Transverse colon (tissue), 4 donors: ENCODE measurements around the gene NXPH4. TPM values are rescaled to one million over a fixed set of nuclear protein-coding genes. Genes with fewer than 3 reads are reported as not detected.

Source experiments
- DNase-seq: peaks from one replicate; pipeline ENCODE4 v3.0.0-alpha.2; 2019
- H3K27ac ChIP-seq, 4 donors: fragments of 200-600 bp; sonication (generic); 2 replicates each; pipeline ENCODE4 v1.5.1; 2016 to 2018; ENCODE audit warnings: inconsistent platforms in 4 of 4
- H3K27me3 ChIP-seq: fragments of 200-600 bp; sonication (generic); 2 replicates; pipeline ENCODE4 v1.5.1; 2017; ENCODE audit warnings: inconsistent platforms
- H3K36me3 ChIP-seq, 4 donors: fragments of 200-600 bp; sonication (generic); 2 replicates each; pipeline ENCODE4 v1.5.1; 2017 to 2019; ENCODE audit warnings: inconsistent platforms in 4 of 4
- H3K4me1 ChIP-seq, 4 donors: fragments of 200-600 bp; sonication (generic); 2 replicates each; pipeline ENCODE4 v1.5.1; 2017 to 2020; ENCODE audit warnings: inconsistent platforms in 4 of 4
- H3K4me3 ChIP-seq, 4 donors: fragments of 200-600 bp; sonication (generic); 1 replicate in 1 of 4; 2 replicates in 3 of 4; pipeline versions ENCODE4 v1.5.1 to v1.6.1; 2017 to 2019; ENCODE audit warnings: inconsistent platforms in 4 of 4
- H3K9me3 ChIP-seq, 2 donors: fragments of 200-600 bp; sonication (generic); 2 replicates each; pipeline ENCODE4 v1.5.1; 2017 to 2019; ENCODE audit warnings: inconsistent platforms in 2 of 2
- EP300 ChIP-seq: sonication (generic); formaldehyde crosslinking; IDR thresholded peaks from one replicate; pipeline ENCODE4 v1.6.1; 2017; ENCODE audit warnings: antibody characterized with exemption, low read depth
- POLR2A ChIP-seq: fragments of 450-650 bp; IDR thresholded peaks from one replicate; pipeline ENCODE4 v1.6.1; 2016; ENCODE audit warnings: antibody characterized with exemption, mild to moderate bottlenecking, moderate library complexity
- POLR2AphosphoS5 ChIP-seq, 3 donors: sonication (generic); formaldehyde crosslinking; IDR thresholded peaks; one replicate each; pipeline ENCODE4 v1.6.1; 2016; ENCODE audit warnings: antibody characterized with exemption in 3 of 3
- WGBS, 2 donors: methylation state at CpG; one replicate each; pipeline ENCODE4 v1.1.5; 2018; ENCODE audit warnings: low coverage in 1 of 2; 5-methylcytosine and 5-hydroxymethylcytosine counted together
- in situ Hi-C, 4 donors: fragments of 200-750 bp; cut with MboI; loops; one replicate each; pipeline versions ENCODE4 v1.15.0 to v1.15.1; 2017; ENCODE audit warnings: low sequenced_read_pairs in 3 of 4, low pct_ligation_motif_present in 1 of 4, low pct_unique_long_range_greater_than_20kb in 1 of 4
- intact Hi-C: fragments of 100-400 bp; cut with DNase I; formaldehyde crosslinking; loops from one replicate; pipeline ENCODE4 v1.15.1; 2023; ENCODE audit warnings: low total_unique reads
- total RNA-seq, 4 donors: library from RNA; depleted of rRNA; stranded (reverse); fragments of >200 nt; gene quantifications; one replicate each; pipeline ENCODE4 v1.1.0, GENCODE V29; 2016
- TF ChIP-seq, protein P1 (sequence below), 5 experiments: fragments of 200-600 bp in 3 of 5; fragments of 450-650 bp in 2 of 5; sonication (generic) in 3 of 5; IDR thresholded peaks; 1 replicate in 2 of 5; 2 replicates in 3 of 5; pipeline ENCODE4 v1.5.1; 2016 to 2017; ENCODE audit warnings: antibody characterized with exemption in 5 of 5, inconsistent platforms in 3 of 5, mild to moderate bottlenecking in 2 of 5, moderate library complexity in 1 of 5

Gene NXPH4
- total RNA-seq, 4 donors from 2014 or later: not detected

GRCh38 chr12:57194253-57194652 lies 22.3 kb upstream of the NXPH4 start:
- Histone ChIP-seq H3K4me1 (no peaks in the 10 kb centered on the region), H3K9me3 (no peaks in the 10 kb centered on the region), H3K27me3 (no peaks in the 10 kb centered on the region), H3K36me3 (peaks cover 0 to 37% (median 12%) of the 10 kb centered on the region in 4 donors), H3K27ac (no peak overlapping the region), H3K4me3 (no peak overlapping the region)
- DNase-seq: no peak
- in situ Hi-C loops (loop anchor here in 1 of 4 donors (25.0 kb wide), 1 partner anchor 432 kb away; the partner anchor contains the start of genes HSD17B6 and PRIM1), intact Hi-C loops (no loop called here)
- 90% methylated on average over 18 of the region's 18 CpGs; no CpG with 5 or more reads in 1 of the 2 donors for WGBS, 2 donors
- TF ChIP-seq POLR2A: no peak
- TF ChIP-seq, protein P1, sequence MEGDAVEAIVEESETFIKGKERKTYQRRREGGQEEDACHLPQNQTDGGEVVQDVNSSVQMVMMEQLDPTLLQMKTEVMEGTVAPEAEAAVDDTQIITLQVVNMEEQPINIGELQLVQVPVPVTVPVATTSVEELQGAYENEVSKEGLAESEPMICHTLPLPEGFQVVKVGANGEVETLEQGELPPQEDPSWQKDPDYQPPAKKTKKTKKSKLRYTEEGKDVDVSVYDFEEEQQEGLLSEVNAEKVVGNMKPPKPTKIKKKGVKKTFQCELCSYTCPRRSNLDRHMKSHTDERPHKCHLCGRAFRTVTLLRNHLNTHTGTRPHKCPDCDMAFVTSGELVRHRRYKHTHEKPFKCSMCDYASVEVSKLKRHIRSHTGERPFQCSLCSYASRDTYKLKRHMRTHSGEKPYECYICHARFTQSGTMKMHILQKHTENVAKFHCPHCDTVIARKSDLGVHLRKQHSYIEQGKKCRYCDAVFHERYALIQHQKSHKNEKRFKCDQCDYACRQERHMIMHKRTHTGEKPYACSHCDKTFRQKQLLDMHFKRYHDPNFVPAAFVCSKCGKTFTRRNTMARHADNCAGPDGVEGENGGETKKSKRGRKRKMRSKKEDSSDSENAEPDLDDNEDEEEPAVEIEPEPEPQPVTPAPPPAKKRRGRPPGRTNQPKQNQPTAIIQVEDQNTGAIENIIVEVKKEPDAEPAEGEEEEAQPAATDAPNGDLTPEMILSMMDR (IDR thresholded peaks at IDR 0.05): no peak
- TF ChIP-seq EP300: no peak
- TF ChIP-seq POLR2AphosphoS5 (IDR thresholded peaks at IDR 0.05): no peak

DNA sequence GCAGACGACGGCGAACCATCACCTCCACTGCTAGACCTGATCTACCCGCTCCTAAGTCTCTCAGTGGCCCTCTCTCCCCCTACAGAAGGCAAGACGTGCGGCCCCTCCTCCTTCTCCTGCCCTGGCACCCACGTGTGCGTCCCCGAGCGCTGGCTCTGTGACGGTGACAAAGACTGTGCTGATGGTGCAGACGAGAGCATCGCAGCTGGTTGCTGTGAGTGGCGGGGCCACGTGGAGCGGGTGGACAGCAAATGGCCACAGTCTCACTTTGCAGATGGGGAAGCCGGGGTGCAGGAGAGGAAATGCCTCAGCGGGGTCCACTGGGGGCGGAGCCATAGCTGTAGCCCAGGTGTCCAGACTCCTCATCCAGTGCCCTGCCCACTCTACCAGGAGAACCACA lies 21.4 kb upstream of the NXPH4 start:
- WGBS, 2 donors: 87 to 100% methylated on average over 2 to 18 of the region's 19 CpGs
- no peaks in the 10 kb centered on the region for H3K4me1 ChIP-seq
- in situ Hi-C loops: loop anchor here in 1 of 4 donors (25.0 kb wide), 1 partner anchor 433 kb away; the partner anchor contains the start of genes HSD17B6 and PRIM1
- no peaks in the 10 kb centered on the region for H3K27me3 ChIP-seq
- no peak overlapping the region for H3K4me3 ChIP-seq
- intact Hi-C loops: no loop called here
- no peak for DNase-seq
- H3K36me3 ChIP-seq: peaks cover 0 to 46% (median 12%) of the 10 kb centered on the region in 4 donors
- no peak overlapping the region for H3K27ac ChIP-seq
- TF ChIP-seq POLR2AphosphoS5 (IDR thresholded peaks at IDR 0.05) (no peak), POLR2A (no peak), EP300 (no peak)
- TF ChIP-seq, protein P1 (IDR thresholded peaks at IDR 0.05): no peak
- H3K9me3 ChIP-seq: no peaks in the 10 kb centered on the region

- no peak for DNase-seq
- intact Hi-C loops (no loop called here), in situ Hi-C loops (loop anchor here in 1 of 4 donors (25.0 kb wide), 1 partner anchor 433 kb away; the partner anchor contains the start of genes HSD17B6 and PRIM1)
- no peak overlapping the region for H3K27ac ChIP-seq
- no peak overlapping the region for H3K4me3 ChIP-seq
- peaks cover 0 to 51% (median 12%) of the 10 kb centered on the region in 4 donors for H3K36me3 ChIP-seq
- 83% methylated on average over 27 of the region's 34 CpGs; no CpG with 5 or more reads in 1 of the 2 donors for WGBS, 2 donors
- H3K27me3 ChIP-seq: no peaks in the 10 kb centered on the region
- TF ChIP-seq EP300 (no peak), POLR2A (no peak), POLR2AphosphoS5 (IDR thresholded peaks at IDR 0.05) (no peak)
- TF ChIP-seq, protein P1 (IDR thresholded peaks at IDR 0.05): no peak
- H3K4me1 ChIP-seq: no peaks in the 10 kb centered on the region
- H3K9me3 ChIP-seq: no peaks in the 10 kb centered on the region
These were observed 20.8 kb upstream of the NXPH4 start for GRCh38 chr12:57195611-57196371.

DNA sequence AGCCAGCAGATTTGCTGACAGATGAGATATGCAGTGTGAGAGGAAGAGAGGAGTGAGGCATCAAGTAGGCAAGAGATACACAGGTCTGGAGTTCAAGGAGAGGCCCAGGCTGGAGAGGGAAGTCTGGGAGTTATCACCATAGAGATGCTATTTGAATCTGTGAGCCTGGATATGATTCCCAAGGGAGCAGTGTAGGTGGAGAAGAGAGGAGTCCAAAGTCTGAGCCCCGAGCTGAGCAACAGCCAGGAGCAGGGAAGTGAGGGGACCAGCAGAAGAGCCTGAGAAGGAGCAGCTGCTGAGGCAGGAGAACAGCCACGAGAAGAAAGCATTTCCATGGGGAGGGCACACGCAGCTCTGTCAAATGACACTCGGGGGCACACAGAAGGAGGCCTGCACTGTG lies 20.2 kb upstream of the NXPH4 start:
- in situ Hi-C loops (loop anchor here in 1 of 4 donors (25.0 kb wide), 1 partner anchor 434 kb away; the partner anchor contains the start of genes HSD17B6 and PRIM1), intact Hi-C loops (no loop called here)
- no peak for TF ChIP-seq EP300
- no peak for TF ChIP-seq POLR2A
- TF ChIP-seq, protein P1 (IDR thresholded peaks at IDR 0.05): no peak
- TF ChIP-seq POLR2AphosphoS5 (IDR thresholded peaks at IDR 0.05): no peak
- no peak for DNase-seq
- no peak overlapping the region for H3K27ac ChIP-seq
- H3K27me3 ChIP-seq: no peaks in the 10 kb centered on the region
- H3K4me1 ChIP-seq: no peaks in the 10 kb centered on the region
- WGBS, 2 donors: 73% methylated on average over 4 of the region's 4 CpGs; no CpG with 5 or more reads in 1 of the 2 donors
- no peak overlapping the region for H3K4me3 ChIP-seq
- H3K36me3 ChIP-seq: peaks cover 0 to 57% (median 12%) of the 10 kb centered on the region in 4 donors
- no peaks in the 10 kb centered on the region for H3K9me3 ChIP-seq
